ENCODE data around the gene HES1. TPM values are rescaled to one million over a fixed set of nuclear protein-coding genes. Genes with fewer than 3 reads are reported as not detected.

The HES1 gene
- total and polyA plus RNA-seq, 9 of the 15 experiments (the other 6 are each of a cell fraction or from before 2014, with no cell fraction given) = 3.4 to 37.0 (median 19.3) TPM

DNA sequence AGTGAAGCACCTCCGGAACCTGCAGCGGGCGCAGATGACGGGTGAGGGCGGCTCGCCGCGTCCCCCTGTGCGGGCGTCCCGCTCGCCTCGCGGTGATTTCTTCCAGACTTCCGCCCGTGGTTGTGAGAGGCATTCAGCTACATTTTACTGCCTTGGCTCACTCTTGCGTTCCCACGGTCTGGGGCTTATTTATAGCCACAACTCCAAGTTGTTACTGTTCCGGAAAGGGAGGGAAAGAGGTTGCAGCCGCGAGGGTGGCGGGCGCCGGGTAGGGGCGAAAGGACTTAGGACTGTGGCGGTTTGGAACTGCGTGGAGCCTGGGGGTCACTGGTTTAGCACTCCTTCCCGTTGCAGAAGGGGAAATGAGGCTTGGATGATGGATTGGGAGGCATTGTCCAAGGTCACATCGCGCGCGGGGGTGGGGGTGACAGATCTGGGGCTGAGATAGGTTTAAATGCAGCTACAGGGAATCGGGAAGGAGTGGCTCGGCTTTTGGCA is 1.1 kb downstream of the HES1 start (continued):
- TF ChIP-seq VEZF1 (CRISPR knock-in tag; IDR thresholded peaks at IDR 0.05) (peak; percentile 56; the same call in 1 of the 2 replicates), E2F4 (CRISPR knock-in tag; IDR thresholded peaks at IDR 0.05; ENCODE audit: low read depth) (0 out of 2 replicates have a peak, but pooled peaks have one; percentile 33), E2F1 (CRISPR knock-in tag; IDR thresholded peaks at IDR 0.05) (no peak), ESRRA (IDR thresholded peaks at IDR 0.05; ENCODE audit: borderline replicate concordance, low read depth) (peak; percentile 91), NRF1 (conservative IDR thresholded peaks at IDR 0.05 in 1 of 2, IDR thresholded peaks at IDR 0.05 in 1 of 2) (no peak), ZNF655 (CRISPR knock-in tag; IDR thresholded peaks at IDR 0.05) (no peak), ZNF324 (CRISPR knock-in tag; IDR thresholded peaks at IDR 0.05) (no peak), IRF2 (CRISPR knock-in tag; IDR thresholded peaks at IDR 0.05) (no peak), ZNF512 (tag; IDR thresholded peaks at IDR 0.05) (no peak), PYGO2 (tag; IDR thresholded peaks at IDR 0.05) (no peak)
